ENCODE results near the gene PIKFYVE.
"Not testable (repeated sequence)": the region's sequence is repeated elsewhere in the genome, so short reads cannot be mapped to it uniquely, and the experiment has no call there.

The PIKFYVE gene

GRCh38 chr2:208354964-208355381 lies 88.9 kb downstream of the PIKFYVE start:
- Histone ChIP-seq H3K4ac (ENCODE audit: low read depth, low read length) (no peak overlapping the region), H3K23ac (ENCODE audit: low read length) (no peak overlapping the region), H2BK120ac (ENCODE audit: insufficient read depth, low read length, poor library complexity) (no peak overlapping the region), H2AFZ (ENCODE audit: insufficient read depth, low read length, poor library complexity) (no peak overlapping the region), H3K9ac (ENCODE audit: low read length) (no peak overlapping the region), H3K79me2 (ENCODE audit: control insufficient read depth, insufficient read depth, low read length, poor library complexity) (no peaks in the 10 kb centered on the region), H4K8ac (ENCODE audit: low read depth, low read length) (no peak overlapping the region), H3K27ac (ENCODE audit: low read depth, low read length) (no peak overlapping the region), H3K18ac (ENCODE audit: low read length) (no peak overlapping the region), H2AK5ac (ENCODE audit: low read length) (no peak overlapping the region), H3K27me3 (ENCODE audit: insufficient read depth, low read length) (no peaks in the 10 kb centered on the region), H2BK5ac (ENCODE audit: low read depth, low read length, poor library complexity) (no peak overlapping the region), H4K12ac (ENCODE audit: low read depth, low read length) (no peak overlapping the region), H3K36me3 (ENCODE audit: control insufficient read depth in 1 of 2, insufficient read depth in 2 of 2, low read length in 2 of 2) (peaks cover 8 to 14% of the 10 kb centered on the region in 2 experiments), H3K79me1 (ENCODE audit: low read length) (no peaks in the 10 kb centered on the region), H4K91ac (ENCODE audit: low read depth, low read length) (no peak overlapping the region), H3K4me2 (ENCODE audit: low read length) (no peak overlapping the region), H3K14ac (ENCODE audit: low read length) (no peak overlapping the region), H3K9me3 (ENCODE audit: insufficient read depth, low read depth, low read length) (peaks cover 2% of the 10 kb centered on the region), H3K4me3 (ENCODE audit: low read depth, low read length) (no peak overlapping the region), H3K4me1 (ENCODE audit: control insufficient read depth in 1 of 2, insufficient read depth in 2 of 2, low read length in 2 of 2) (no peaks in the 10 kb centered on the region), H2BK12ac (ENCODE audit: low read length) (no peak overlapping the region)
- no CpG with 5 or more reads among the region's 3 CpGs for WGBS (ENCODE audit: extremely low coverage, insufficient coverage, insufficient read length)
- no peak for DNase-seq

GRCh38 chr2:208356420-208356819 lies 90.4 kb downstream of the PIKFYVE start:
- not testable (repeated sequence) for H4K8ac ChIP-seq (ENCODE audit: low read depth, low read length); H3K4ac ChIP-seq (ENCODE audit: low read depth, low read length)

GRCh38 chr2:208356846-208357574 lies 91.0 kb downstream of the PIKFYVE start:
- Histone ChIP-seq H3K36me3 (ENCODE audit: control insufficient read depth in 1 of 2, insufficient read depth in 2 of 2, low read length in 2 of 2) (peaks cover 2 to 8% of the 10 kb centered on the region in 2 experiments), H2AFZ (ENCODE audit: insufficient read depth, low read length, poor library complexity) (no peak overlapping the region), H2BK120ac (ENCODE audit: insufficient read depth, low read length, poor library complexity) (no peak overlapping the region), H3K9me3 (ENCODE audit: insufficient read depth, low read depth, low read length) (peaks cover 2% of the 10 kb centered on the region), H3K4me1 (ENCODE audit: control insufficient read depth in 1 of 2, insufficient read depth in 2 of 2, low read length in 2 of 2) (no peaks in the 10 kb centered on the region), H3K14ac (ENCODE audit: low read length) (no peak overlapping the region), H3K23ac (ENCODE audit: low read length) (no peak overlapping the region), H3K79me2 (ENCODE audit: control insufficient read depth, insufficient read depth, low read length, poor library complexity) (no peaks in the 10 kb centered on the region), H3K27ac (ENCODE audit: low read depth, low read length) (no peak overlapping the region), H4K12ac (ENCODE audit: low read depth, low read length) (no peak overlapping the region), H3K4me2 (ENCODE audit: low read length) (no peak overlapping the region), H3K18ac (ENCODE audit: low read length) (no peak overlapping the region), H4K8ac (ENCODE audit: low read depth, low read length) (no peak overlapping the region), H4K91ac (ENCODE audit: low read depth, low read length) (no peak overlapping the region), H3K27me3 (ENCODE audit: insufficient read depth, low read length) (no peaks in the 10 kb centered on the region), H3K9ac (ENCODE audit: low read length) (no peak overlapping the region), H2BK12ac (ENCODE audit: low read length) (no peak overlapping the region), H2AK5ac (ENCODE audit: low read length) (no peak overlapping the region), H3K79me1 (ENCODE audit: low read length) (no peaks in the 10 kb centered on the region), H3K4me3 (ENCODE audit: low read depth, low read length) (no peak overlapping the region), H3K4ac (ENCODE audit: low read depth, low read length) (no peak overlapping the region), H2BK5ac (ENCODE audit: low read depth, low read length, poor library complexity) (no peak overlapping the region)
- DNase-seq: no peak
- no CpG with 5 or more reads among the region's 1 CpG for WGBS (ENCODE audit: extremely low coverage, insufficient coverage, insufficient read length)

More at GRCh38 chr2:208356420-208356819, 90.4 kb downstream of the PIKFYVE start:
- not testable (repeated sequence) for H3K9me3 ChIP-seq (ENCODE audit: insufficient read depth, low read depth, low read length); H2BK12ac ChIP-seq (ENCODE audit: low read length); H3K27ac ChIP-seq (ENCODE audit: low read depth, low read length); H4K91ac ChIP-seq (ENCODE audit: low read depth, low read length); H2AFZ ChIP-seq (ENCODE audit: insufficient read depth, low read length, poor library complexity); H3K27me3 ChIP-seq (ENCODE audit: insufficient read depth, low read length); H3K18ac ChIP-seq (ENCODE audit: low read length); H3K79me1 ChIP-seq (ENCODE audit: low read length); H3K9ac ChIP-seq (ENCODE audit: low read length); H2BK5ac ChIP-seq (ENCODE audit: low read depth, low read length, poor library complexity); H3K4me2 ChIP-seq (ENCODE audit: low read length); H3K4me3 ChIP-seq (ENCODE audit: low read depth, low read length); H3K4me1 ChIP-seq (ENCODE audit: control insufficient read depth in 1 of 2, insufficient read depth in 2 of 2, low read length in 2 of 2); H3K23ac ChIP-seq (ENCODE audit: low read length); H2BK120ac ChIP-seq (ENCODE audit: insufficient read depth, low read length, poor library complexity); H3K14ac ChIP-seq (ENCODE audit: low read length); H3K79me2 ChIP-seq (ENCODE audit: control insufficient read depth, insufficient read depth, low read length, poor library complexity); H4K12ac ChIP-seq (ENCODE audit: low read depth, low read length); H2AK5ac ChIP-seq (ENCODE audit: low read length); DNase-seq
- H3K36me3 ChIP-seq (ENCODE audit: control insufficient read depth in 1 of 2, insufficient read depth in 2 of 2, low read length in 2 of 2): peaks cover 5 to 12% of the 10 kb centered on the region in 2 experiments
- no CpG with 5 or more reads among the region's 3 CpGs for WGBS (ENCODE audit: extremely low coverage, insufficient coverage, insufficient read length)

- no peak overlapping the region for H3K4ac ChIP-seq (ENCODE audit: low read depth, low read length)
- no peak overlapping the region for H3K23ac ChIP-seq (ENCODE audit: low read length)
- no peak overlapping the region for H4K8ac ChIP-seq (ENCODE audit: low read depth, low read length)
- H3K18ac ChIP-seq (ENCODE audit: low read length): no peak overlapping the region
- H3K4me1 ChIP-seq (ENCODE audit: control insufficient read depth in 1 of 2, insufficient read depth in 2 of 2, low read length in 2 of 2): no peaks in the 10 kb centered on the region
- H3K27ac ChIP-seq (ENCODE audit: low read depth, low read length): no peak overlapping the region
- no peak overlapping the region for H2AFZ ChIP-seq (ENCODE audit: insufficient read depth, low read length, poor library complexity)
- no peak overlapping the region for H4K12ac ChIP-seq (ENCODE audit: low read depth, low read length)
- no peak overlapping the region for H2BK120ac ChIP-seq (ENCODE audit: insufficient read depth, low read length, poor library complexity)
- DNase-seq: peak; percentile 43 to 69
- no peaks in the 10 kb centered on the region for H3K27me3 ChIP-seq (ENCODE audit: insufficient read depth, low read length)
- no peak overlapping the region for H3K14ac ChIP-seq (ENCODE audit: low read length)
- no peak overlapping the region for H2BK5ac ChIP-seq (ENCODE audit: low read depth, low read length, poor library complexity)
- no peak overlapping the region for H2BK12ac ChIP-seq (ENCODE audit: low read length)
- H3K9ac ChIP-seq (ENCODE audit: low read length): no peak overlapping the region
- H3K4me2 ChIP-seq (ENCODE audit: low read length): no peak overlapping the region
- H3K36me3 ChIP-seq (ENCODE audit: control insufficient read depth in 1 of 2, insufficient read depth in 2 of 2, low read length in 2 of 2): peaks cover 0 to 6% of the 10 kb centered on the region in 2 experiments
- H4K91ac ChIP-seq (ENCODE audit: low read depth, low read length): no peak overlapping the region
- H3K79me2 ChIP-seq (ENCODE audit: control insufficient read depth, insufficient read depth, low read length, poor library complexity): no peaks in the 10 kb centered on the region
- no peak overlapping the region for H2AK5ac ChIP-seq (ENCODE audit: low read length)
- no peaks in the 10 kb centered on the region for H3K79me1 ChIP-seq (ENCODE audit: low read length)
- no peak overlapping the region for H3K4me3 ChIP-seq (ENCODE audit: low read depth, low read length)
- no CpG with 5 or more reads among the region's 10 CpGs for WGBS (ENCODE audit: extremely low coverage, insufficient coverage, insufficient read length)
- peaks cover 2% of the 10 kb centered on the region for H3K9me3 ChIP-seq (ENCODE audit: insufficient read depth, low read depth, low read length)
Observed at GRCh38 chr2:208358758-208359631, 92.9 kb downstream of the PIKFYVE start.
